MG63 (cell line): ENCODE data around the gene NTN5. TPM values are rescaled to one million over a fixed set of nuclear protein-coding genes. Genes with fewer than 3 reads are reported as not detected.
"Not testable (repeated sequence)": the region's sequence is repeated elsewhere in the genome, so short reads cannot be mapped to it uniquely, and the experiment has no call there.

Experiments used
- DNase-seq: peaks from one replicate; pipeline ENCODE4 v3.0.0-alpha.2; 2020
- H3K27me3 ChIP-seq: fragments of 250-450 bp; sonication (Bioruptor Pico); 2 replicates; pipeline ENCODE4 v1.5.1; 2020; ENCODE audit warnings: mild to moderate bottlenecking, moderate library complexity
- H3K36me3 ChIP-seq: fragments of 250-450 bp; sonication (Bioruptor Pico); 2 replicates; pipeline ENCODE4 v1.5.1; 2020; ENCODE audit warnings: mild to moderate bottlenecking, moderate library complexity
- H3K4me3 ChIP-seq: fragments of 250-450 bp; sonication (Bioruptor Pico); 2 replicates; pipeline ENCODE4 v1.5.1; 2020; ENCODE audit warnings: mild to moderate bottlenecking, moderate library complexity
- H3K9me3 ChIP-seq: fragments of 250-450 bp; sonication (Bioruptor Pico); 2 replicates; pipeline ENCODE4 v1.5.1; 2020; ENCODE audit warnings: mild to moderate bottlenecking, moderate library complexity
- total RNA-seq: library from RNA; depleted of rRNA; stranded (reverse); fragments of >200 nt; shearing (Covaris generic); gene quantifications from 2 replicates; pipeline ENCODE4 v1.2.3, GENCODE V29; 2014; ENCODE audit warnings: low replicate concordance

Gene NTN5
- total RNA-seq, 1 experiment from 2014 or later = not detected

- DNase-seq = no peak
Observed at GRCh38 chr19:48639483-48640375, 33.1 kb downstream of the NTN5 start.

GRCh38 chr19:48638831-48639381 is 33.9 kb downstream of the NTN5 start:
- no peaks in the 10 kb centered on the region for H3K9me3 ChIP-seq
- no peak for DNase-seq
- peaks cover 5% of the 10 kb centered on the region; the same call in 1 of the 2 replicates for H3K27me3 ChIP-seq
- no peak overlapping the region for H3K4me3 ChIP-seq
- H3K36me3 ChIP-seq = peaks cover 3% of the 10 kb centered on the region; the same call in 1 of the 2 replicates

More at GRCh38 chr19:48639483-48640375, 33.1 kb downstream of the NTN5 start:
- Histone ChIP-seq H3K36me3 (0 out of 2 replicates have a peak, but pooled peaks cover 3% of the 10 kb centered on the region), H3K4me3 (no peak overlapping the region), H3K9me3 (no peaks in the 10 kb centered on the region), H3K27me3 (peaks cover 5% of the 10 kb centered on the region; the same call in 1 of the 2 replicates)

- H3K36me3 ChIP-seq = peaks cover 3% of the 10 kb centered on the region; the same call in 1 of the 2 replicates
- DNase-seq = peak; percentile 90
- H3K27me3 ChIP-seq = peaks cover 5% of the 10 kb centered on the region; the same call in 1 of the 2 replicates
- peak overlapping the region; percentile 63 for H3K4me3 ChIP-seq
- no peaks in the 10 kb centered on the region for H3K9me3 ChIP-seq
Observed at GRCh38 chr19:48637948-48638830, 34.6 kb downstream of the NTN5 start.

- peak; percentile 100 for DNase-seq
- Histone ChIP-seq H3K36me3 (peaks cover 3% of the 10 kb centered on the region; the same call in 1 of the 2 replicates), H3K4me3 (peak overlapping the region; percentile 63), H3K27me3 (peaks cover 5% of the 10 kb centered on the region; the same call in 1 of the 2 replicates), H3K9me3 (no peaks in the 10 kb centered on the region)
Observed at GRCh38 chr19:48637449-48637947, 35.3 kb downstream of the NTN5 start.

GRCh38 chr19:48636859-48637448 is 35.9 kb downstream of the NTN5 start, which contains the start of gene DBP:
Gene DBP, minus strand, starts transcription at chr19:48637379. Its CDS starts 385 bp downstream, at chr19:48636994.
- peak; percentile 58 for DNase-seq
- H3K27me3 ChIP-seq = peaks cover 5% of the 10 kb centered on the region; the same call in 1 of the 2 replicates
- H3K36me3 ChIP-seq = peaks cover 3% of the 10 kb centered on the region; the same call in 1 of the 2 replicates
- H3K4me3 ChIP-seq = peak within 1 kb of the TSS; percentile 63
- no peaks in the 10 kb centered on the region for H3K9me3 ChIP-seq

- Histone ChIP-seq H3K27me3 (peaks cover 5% of the 10 kb centered on the region; the same call in 1 of the 2 replicates), H3K9me3 (no peaks in the 10 kb centered on the region), H3K36me3 (peaks cover 5% of the 10 kb centered on the region), H3K4me3 (peak overlapping the region; percentile 63)
- no peak for DNase-seq
Observed at GRCh38 chr19:48635966-48636858, 36.6 kb downstream of the NTN5 start.

DNA sequence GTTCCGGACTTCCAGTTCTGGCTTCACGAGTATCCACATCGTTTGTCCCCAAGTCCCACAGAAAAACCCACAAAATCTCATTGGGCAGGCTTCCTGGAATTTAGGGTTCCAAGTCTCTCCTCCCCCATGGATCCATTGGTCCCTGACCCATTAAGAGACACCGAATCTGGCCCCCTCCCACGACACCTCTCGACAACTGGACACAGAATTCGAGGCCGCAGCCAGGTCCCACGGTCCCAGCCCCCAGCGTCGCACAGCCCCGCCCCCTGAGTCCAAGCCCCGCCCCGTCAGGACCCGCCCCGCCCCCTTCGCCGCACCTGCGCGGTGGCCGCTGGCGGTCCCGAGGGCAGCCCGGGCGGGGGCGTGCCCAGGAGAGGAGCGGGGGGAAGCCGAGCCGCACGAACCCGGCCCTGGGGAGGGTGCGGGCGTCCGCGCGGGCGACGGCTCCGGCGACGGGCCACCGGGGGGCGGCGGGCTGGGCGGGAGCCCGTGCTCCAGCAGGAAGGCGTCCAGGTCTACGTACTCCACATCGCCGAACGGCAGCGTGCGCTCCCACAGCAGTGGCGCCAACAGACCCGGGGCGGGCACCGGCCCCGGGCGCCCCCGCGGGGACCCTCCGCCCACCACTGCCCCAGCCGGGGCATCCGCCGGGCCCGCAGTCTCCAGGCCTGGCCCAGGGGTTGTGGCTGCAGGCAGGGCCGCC is 37.4 kb downstream of the NTN5 start:
- Histone ChIP-seq H3K27me3 (peaks cover 5% of the 10 kb centered on the region; the same call in 1 of the 2 replicates), H3K4me3 (peak overlapping the region; percentile 63), H3K9me3 (no peaks in the 10 kb centered on the region), H3K36me3 (peaks cover 12% of the 10 kb centered on the region)
- DNase-seq = peak; percentile 56

- Histone ChIP-seq H3K4me3 (peak overlapping the region; percentile 35), H3K36me3 (peaks cover 19% of the 10 kb centered on the region), H3K9me3 (no peaks in the 10 kb centered on the region), H3K27me3 (peaks cover under 1% of the 10 kb centered on the region; the same call in 1 of the 2 replicates)
- peak; percentile 98 for DNase-seq
Observed at GRCh38 chr19:48634424-48635262, 38.2 kb downstream of the NTN5 start.

- H3K36me3 ChIP-seq = peaks cover 24% of the 10 kb centered on the region
- no peak for DNase-seq
- no peaks in the 10 kb centered on the region for H3K27me3 ChIP-seq
- H3K9me3 ChIP-seq = no peaks in the 10 kb centered on the region
- H3K4me3 ChIP-seq = peak overlapping the region; percentile 23
Observed at GRCh38 chr19:48634036-48634342, 38.8 kb downstream of the NTN5 start.

DNA sequence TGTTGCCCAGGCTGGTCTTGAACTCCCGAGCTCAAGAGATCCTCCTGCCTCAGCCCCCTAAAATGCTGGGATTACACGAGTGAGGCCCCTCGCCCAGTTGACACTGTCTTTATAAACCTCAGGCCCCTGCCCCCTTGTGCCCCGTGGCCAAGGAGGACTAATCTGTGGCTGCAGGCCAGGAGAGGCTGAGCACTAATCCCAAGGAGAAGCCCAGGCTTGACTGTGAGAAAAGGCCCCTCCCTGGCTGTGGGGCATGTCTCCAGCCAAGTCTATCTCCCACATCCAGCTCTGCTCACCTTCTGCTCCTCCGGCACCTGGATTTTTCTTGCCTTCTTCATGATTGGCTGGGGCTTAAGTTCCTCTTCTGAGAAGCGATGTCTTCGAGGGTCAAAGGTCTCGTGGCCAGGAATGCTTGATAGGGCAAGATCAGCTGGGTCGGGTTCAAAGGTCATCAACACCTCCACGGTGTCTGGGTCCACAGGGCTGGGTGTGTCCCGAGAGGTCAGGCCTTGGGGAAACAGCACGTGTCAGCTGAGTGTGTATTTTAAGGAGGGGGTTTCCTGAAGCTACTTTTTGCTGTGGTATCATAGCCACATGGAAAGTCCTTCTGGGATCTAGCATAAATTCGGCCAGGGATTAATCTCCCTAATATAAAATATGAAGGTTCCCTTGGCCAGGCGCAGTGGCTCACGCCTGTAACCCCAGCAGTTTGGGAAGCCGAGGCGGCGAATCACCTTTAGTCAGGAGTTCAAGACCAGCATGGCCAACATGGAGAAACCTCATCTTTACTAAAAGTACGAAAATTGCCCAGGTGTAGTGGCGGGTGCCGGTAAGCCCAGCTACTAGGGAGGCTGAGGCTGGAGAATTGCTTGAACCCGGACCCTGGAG is 39.4 kb downstream of the NTN5 start:
- Histone ChIP-seq H3K4me3 (no peak overlapping the region), H3K36me3 (peaks cover 24% of the 10 kb centered on the region)
- peak; percentile 56 for DNase-seq

GRCh38 chr19:48632692-48633147 is 40.1 kb downstream of the NTN5 start:
- no peak overlapping the region for H3K4me3 ChIP-seq
- peak; percentile 65 for DNase-seq
- no peaks in the 10 kb centered on the region for H3K27me3 ChIP-seq
- H3K9me3 ChIP-seq = no peaks in the 10 kb centered on the region
- H3K36me3 ChIP-seq = peaks cover 24% of the 10 kb centered on the region

More for the DNA sequence above, 39.4 kb downstream of the NTN5 start:
- H3K27me3 ChIP-seq = no peaks in the 10 kb centered on the region
- H3K9me3 ChIP-seq = no peaks in the 10 kb centered on the region

GRCh38 chr19:48632286-48632685 is 40.5 kb downstream of the NTN5 start:
- not testable (repeated sequence) for H3K27me3 ChIP-seq, H3K4me3 ChIP-seq, DNase-seq, H3K9me3 ChIP-seq
- peaks cover 25% of the 10 kb centered on the region for H3K36me3 ChIP-seq

DNA sequence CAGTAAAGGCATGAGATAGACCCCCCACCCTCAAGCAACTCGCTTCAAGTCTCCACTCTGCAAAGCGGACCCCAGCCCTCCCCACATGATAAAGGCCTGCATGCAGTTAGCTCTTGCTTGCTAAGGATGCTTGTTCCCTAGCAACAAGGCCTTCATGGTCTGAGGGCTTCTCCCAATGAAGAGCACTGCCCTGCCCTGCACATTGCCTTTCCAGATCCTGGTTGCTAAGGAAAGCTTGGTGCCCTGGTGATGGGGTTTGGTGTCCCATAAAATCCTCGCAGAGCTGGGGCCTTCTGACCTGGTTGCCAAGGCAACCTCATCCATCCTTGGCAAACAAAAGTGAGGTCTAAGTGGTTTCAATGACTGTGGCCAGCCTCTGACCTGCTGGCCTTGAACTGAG is 41.6 kb downstream of the NTN5 start:
- Histone ChIP-seq H3K27me3 (no peaks in the 10 kb centered on the region), H3K9me3 (no peaks in the 10 kb centered on the region), H3K4me3 (no peak overlapping the region), H3K36me3 (peaks cover 31% of the 10 kb centered on the region)
- no peak for DNase-seq
